H9 (cell line): Measurements from ENCODE around the gene TMEM266. TPM values are rescaled to one million over a fixed set of nuclear protein-coding genes. Genes with fewer than 3 reads are reported as not detected.

Source experiments
- DNase-seq: peaks from one replicate; pipeline ENCODE4 v3.0.0-alpha.2; 2017
- H2AFZ ChIP-seq: one replicate; pipeline ENCODE4 v1.6.1; 2013; ENCODE audit warnings: mild to moderate bottlenecking, low read length, control low read depth, moderate library complexity
- H2AK5ac ChIP-seq: 2 replicates; pipeline ENCODE4 v1.6.1; 2013; ENCODE audit warnings: low read length, control low read depth, mixed read lengths; ENCODE audit not compliant: insufficient read length
- H2BK120ac ChIP-seq: one replicate; pipeline ENCODE4 v1.6.1; 2013; ENCODE audit warnings: low read depth, mild to moderate bottlenecking, low read length, control low read depth, inconsistent platforms; ENCODE audit not compliant: poor library complexity, severe bottlenecking
- H2BK12ac ChIP-seq: 2 replicates; pipeline ENCODE4 v1.6.1; 2013; ENCODE audit warnings: low read length, control low read depth, mixed read lengths, low read depth; ENCODE audit not compliant: insufficient read length
- H2BK15ac ChIP-seq: 2 replicates; pipeline ENCODE4 v1.6.1; 2013; ENCODE audit warnings: low read depth, low read length, control low read depth
- H2BK20ac ChIP-seq: one replicate; pipeline ENCODE4 v1.6.1; 2013; ENCODE audit warnings: low read depth, mild to moderate bottlenecking, low read length, control low read depth, inconsistent platforms; ENCODE audit not compliant: poor library complexity, severe bottlenecking
- H2BK5ac ChIP-seq: 2 replicates; pipeline ENCODE4 v1.6.1; 2013; ENCODE audit warnings: low read length, control low read depth, mixed read lengths; ENCODE audit not compliant: insufficient read length
- H3K14ac ChIP-seq: 2 replicates; pipeline ENCODE4 v1.6.1; 2013; ENCODE audit warnings: low read length, control low read depth; ENCODE audit not compliant: insufficient read depth
- H3K18ac ChIP-seq: 2 replicates; pipeline ENCODE4 v1.6.1; 2013; ENCODE audit warnings: low read depth, mild to moderate bottlenecking, mixed read lengths, low read length, control low read depth; ENCODE audit not compliant: insufficient read length
- H3K23ac ChIP-seq: 2 replicates; pipeline ENCODE4 v1.6.1; 2013; ENCODE audit warnings: low read length, control low read depth, mixed read lengths, low read depth; ENCODE audit not compliant: insufficient read length
- H3K23me2 ChIP-seq: 2 replicates; pipeline ENCODE4 v1.6.1; 2013; ENCODE audit warnings: low read depth, mild to moderate bottlenecking, mixed read lengths, low read length, control low read depth; ENCODE audit not compliant: insufficient read length, poor library complexity, severe bottlenecking
- H3K27ac ChIP-seq: 2 replicates; pipeline ENCODE4 v1.5.1; 2013; ENCODE audit warnings: low read length, control low read depth, mixed read lengths, low read depth; ENCODE audit not compliant: insufficient read length
- H3K27me3 ChIP-seq: 2 replicates; pipeline ENCODE4 v1.6.1; 2013; ENCODE audit warnings: low read length, control low read depth, inconsistent platforms; ENCODE audit not compliant: insufficient read depth
- H3K4ac ChIP-seq: 2 replicates; pipeline ENCODE4 v1.6.1; 2013; ENCODE audit warnings: low read depth, mild to moderate bottlenecking, control low read depth, inconsistent platforms, low read length, moderate library complexity
- H3K4me1 ChIP-seq: 2 replicates; pipeline ENCODE4 v1.6.1; 2013; ENCODE audit warnings: low read length, control low read depth, inconsistent platforms; ENCODE audit not compliant: insufficient read depth
- H3K4me2 ChIP-seq: 2 replicates; pipeline ENCODE4 v1.6.1; 2013; ENCODE audit warnings: low read length, control low read depth, mixed read lengths; ENCODE audit not compliant: insufficient read length, insufficient read depth
- H3K56ac ChIP-seq: 2 replicates; pipeline ENCODE4 v1.6.1; 2013; ENCODE audit warnings: low read depth, mild to moderate bottlenecking, mixed read lengths, low read length, control low read depth; ENCODE audit not compliant: insufficient read length
- H3K79me1 ChIP-seq: 2 replicates; pipeline ENCODE4 v1.6.1; 2013; ENCODE audit warnings: low read depth, mild to moderate bottlenecking, moderate library complexity, low read length, control low read depth, inconsistent platforms; ENCODE audit not compliant: insufficient read depth, poor library complexity, severe bottlenecking
- H3K79me2 ChIP-seq: 2 replicates; pipeline ENCODE4 v1.6.1; 2013; ENCODE audit warnings: low read length, control low read depth, inconsistent platforms; ENCODE audit not compliant: insufficient read depth
- H3K9ac ChIP-seq: 2 replicates; pipeline ENCODE4 v1.6.1; 2013; ENCODE audit warnings: low read length, control low read depth, mixed read lengths; ENCODE audit not compliant: insufficient read length; ENCODE audit errors: extremely low read depth
- H3K9me3 ChIP-seq: one replicate; pipeline ENCODE4 v1.6.1; 2013; ENCODE audit warnings: low read depth, low read length, inconsistent platforms; ENCODE audit not compliant: control insufficient read depth
- H3T11ph ChIP-seq: one replicate; pipeline ENCODE4 v1.6.1; 2013; ENCODE audit warnings: mild to moderate bottlenecking, low read length, control low read depth, inconsistent platforms
- H4K20me1 ChIP-seq: one replicate; pipeline ENCODE4 v1.6.1; 2013; ENCODE audit not compliant: control insufficient read depth, insufficient read length, insufficient read depth
- H4K5ac ChIP-seq: 2 replicates; pipeline ENCODE4 v1.6.1; 2013; ENCODE audit warnings: low read depth, mild to moderate bottlenecking, mixed read lengths, low read length, control low read depth; ENCODE audit not compliant: insufficient read length
- H4K8ac ChIP-seq: replicated peaks from 2 replicates; pipeline ENCODE4 v1.6.1; 2013; ENCODE audit warnings: low read length, control low read depth, mixed read lengths, low read depth; ENCODE audit not compliant: insufficient read length
- H4K91ac ChIP-seq: 2 replicates; pipeline ENCODE4 v1.6.1; 2013; ENCODE audit warnings: low read depth, mild to moderate bottlenecking, moderate library complexity, mixed read lengths, low read length, control low read depth; ENCODE audit not compliant: insufficient read length
- H3K27ac Mint-ChIP-seq, 3 experiments: 2 replicates in 2 of 3; 3 replicates in 1 of 3; pipeline ENCODE4 v1.8.0; 2020 to 2021; ENCODE audit warnings: mixed read lengths in 3 of 3, mild to moderate bottlenecking in 1 of 3, moderate library complexity in 1 of 3
- H3K27me3 Mint-ChIP-seq: 2 replicates; pipeline ENCODE4 v1.8.0; 2021; ENCODE audit warnings: low read depth, mild to moderate bottlenecking, moderate library complexity, mixed read lengths
- H3K36me3 Mint-ChIP-seq, 3 experiments: 2 replicates in 2 of 3; 3 replicates in 1 of 3; pipeline ENCODE4 v1.8.0; 2020 to 2021; ENCODE audit warnings: low read depth in 3 of 3, mixed read lengths in 3 of 3; ENCODE audit not compliant: insufficient read depth in 1 of 3
- H3K4me1 Mint-ChIP-seq, 2 experiments: 2 replicates each; pipeline ENCODE4 v1.8.0; 2020; ENCODE audit warnings: mixed read lengths in 2 of 2
- H3K4me3 Mint-ChIP-seq, 2 experiments: 2 replicates in 1 of 2; 3 replicates in 1 of 2; pipeline ENCODE4 v1.8.0; 2020 to 2021; ENCODE audit warnings: mild to moderate bottlenecking in 2 of 2, mixed read lengths in 2 of 2, moderate library complexity in 1 of 2
- H3K9me3 Mint-ChIP-seq, 2 experiments: 2 replicates in 1 of 2; 3 replicates in 1 of 2; pipeline ENCODE4 v1.8.0; 2020; ENCODE audit warnings: mild to moderate bottlenecking in 2 of 2, mixed read lengths in 2 of 2, moderate library complexity in 1 of 2
- WGBS: extraction: QIAGEN DNeasy Blood & Tissue Kit; methylation state at CpG from one replicate; pipeline ENCODE4 v1.1.7; 2013; ENCODE audit warnings: missing lambda C conversion rate, low lambda C conversion rate, mixed read lengths; ENCODE audit not compliant: insufficient read length; ENCODE audit errors: extremely low coverage; 5-methylcytosine and 5-hydroxymethylcytosine counted together
- total RNA-seq: library from RNA; stranded (reverse); gene quantifications from 2 replicates; pipeline ENCODE4 v1.2.1, GENCODE V29; 2021
- TF ChIP-seq, protein P1 (sequence below): fragments of 200-600 bp; sonication (generic); conservative IDR thresholded peaks from 3 replicates; pipeline ENCODE4 v1.8.0; 2021; ENCODE audit warnings: antibody characterized with exemption, mild to moderate bottlenecking

Gene TMEM266
- total RNA-seq, 1 experiment from 2014 or later, result 0.81 TPM

- Histone ChIP-seq H3T11ph (no peak overlapping the region), H3K56ac (no peak overlapping the region), H3K4me1 (no peaks in the 10 kb centered on the region), H2BK5ac (no peak overlapping the region), H3K4me2 (no peak overlapping the region), H3K4ac (no peak overlapping the region), H3K27me3 (no peaks in the 10 kb centered on the region; the same call in 1 of the 2 replicates), H2AK5ac (no peak overlapping the region), H3K79me1 (no peaks in the 10 kb centered on the region), H3K23me2 (no peaks in the 10 kb centered on the region), H3K9ac (no peak overlapping the region), H4K20me1 (no peaks in the 10 kb centered on the region), H3K18ac (no peak overlapping the region), H3K79me2 (no peaks in the 10 kb centered on the region), H2BK120ac (no peak overlapping the region), H3K14ac (no peak overlapping the region), H3K9me3 (no peaks in the 10 kb centered on the region), H2BK20ac (no peak overlapping the region), H2AFZ (no peak overlapping the region), H3K23ac (no peak overlapping the region), H2BK12ac (no peak overlapping the region), H4K5ac (no peak overlapping the region), H3K27ac (no peak overlapping the region), H4K91ac (no peak overlapping the region), H4K8ac (no peak overlapping the region), H2BK15ac (no peak overlapping the region)
- Mint-ChIP-seq H3K4me3 (no peak overlapping the region), H3K36me3 (no peaks in the 10 kb centered on the region; a peak in 1 of 7 replicates), H3K9me3 (no peaks in the 10 kb centered on the region), H3K4me1 (peaks cover 36 to 39% of the 10 kb centered on the region in 2 experiments), H3K27ac (no peak overlapping the region), H3K27me3 (peaks cover 5% of the 10 kb centered on the region; the same call in 1 of the 2 replicates)
- DNase-seq, result no peak
- TF ChIP-seq, protein P1, sequence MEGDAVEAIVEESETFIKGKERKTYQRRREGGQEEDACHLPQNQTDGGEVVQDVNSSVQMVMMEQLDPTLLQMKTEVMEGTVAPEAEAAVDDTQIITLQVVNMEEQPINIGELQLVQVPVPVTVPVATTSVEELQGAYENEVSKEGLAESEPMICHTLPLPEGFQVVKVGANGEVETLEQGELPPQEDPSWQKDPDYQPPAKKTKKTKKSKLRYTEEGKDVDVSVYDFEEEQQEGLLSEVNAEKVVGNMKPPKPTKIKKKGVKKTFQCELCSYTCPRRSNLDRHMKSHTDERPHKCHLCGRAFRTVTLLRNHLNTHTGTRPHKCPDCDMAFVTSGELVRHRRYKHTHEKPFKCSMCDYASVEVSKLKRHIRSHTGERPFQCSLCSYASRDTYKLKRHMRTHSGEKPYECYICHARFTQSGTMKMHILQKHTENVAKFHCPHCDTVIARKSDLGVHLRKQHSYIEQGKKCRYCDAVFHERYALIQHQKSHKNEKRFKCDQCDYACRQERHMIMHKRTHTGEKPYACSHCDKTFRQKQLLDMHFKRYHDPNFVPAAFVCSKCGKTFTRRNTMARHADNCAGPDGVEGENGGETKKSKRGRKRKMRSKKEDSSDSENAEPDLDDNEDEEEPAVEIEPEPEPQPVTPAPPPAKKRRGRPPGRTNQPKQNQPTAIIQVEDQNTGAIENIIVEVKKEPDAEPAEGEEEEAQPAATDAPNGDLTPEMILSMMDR, result no peak
- no CpG with 5 or more reads among the region's 6 CpGs for WGBS
Measured at GRCh38 chr15:76198456-76199105, 138.8 kb downstream of the TMEM266 start.
